OCI-LY7 (cell line): ENCODE results near the gene PARP12. TPM values are rescaled to one million over a fixed set of nuclear protein-coding genes. Genes with fewer than 3 reads are reported as not detected.

Experiments used
- BruUV-seq: library from RNA; stranded (reverse); fragments of 400-500 nt; replicated peaks from 2 replicates; lab custom pipeline; 2021; lab: Mats Ljungman, UMichigan
- CTCF ChIA-PET: fragments of 300-600 bp; sonication (Branson Sonifier 250); formaldehyde crosslinking; loops from one replicate; lab custom pipeline; 2022; ENCODE audit warnings: antibody characterized with exemption; ENCODE audit not compliant: unreplicated experiment; lab: Charles Lee
- POLR2A ChIA-PET: fragments of 300-600 bp; sonication (Branson Sonifier 250); formaldehyde crosslinking; loops from one replicate; lab custom pipeline; 2022; ENCODE audit warnings: antibody characterized with exemption; lab: Charles Lee
- DNase-seq: peaks from one replicate; pipeline ENCODE4 v3.0.0-alpha.2; 2015; ENCODE audit warnings: low spot score
- H2AFZ ChIP-seq: fragments of 200-600 bp; sonication (generic), shearing (Covaris generic); 2 replicates; pipeline ENCODE4 v1.6.1; 2014; ENCODE audit warnings: mild to moderate bottlenecking, antibody characterized with exemption, low read length, moderate library complexity
- H3K27ac ChIP-seq: fragments of 200-600 bp; sonication (generic); 2 replicates; pipeline ENCODE4 v1.5.1; 2014; ENCODE audit warnings: mixed run types, low read depth, mild to moderate bottlenecking, moderate library complexity, low read length, inconsistent platforms; ENCODE audit not compliant: poor library complexity, severe bottlenecking
- H3K36me3 ChIP-seq: fragments of 200-600 bp; sonication (generic); 2 replicates; pipeline ENCODE4 v1.6.1; 2014; ENCODE audit warnings: mild to moderate bottlenecking, antibody characterized with exemption, low read length, moderate library complexity, mixed read lengths; ENCODE audit not compliant: insufficient read depth
- H3K4me1 ChIP-seq: fragments of 200-600 bp; sonication (generic); 2 replicates; pipeline ENCODE4 v1.5.1; 2014; ENCODE audit warnings: mild to moderate bottlenecking, low read length; ENCODE audit not compliant: insufficient read depth, poor library complexity, severe bottlenecking
- H3K4me2 ChIP-seq: fragments of 200-600 bp; sonication (generic); 2 replicates; pipeline ENCODE4 v1.6.1; 2014; ENCODE audit warnings: mild to moderate bottlenecking, low read length
- H3K4me3 ChIP-seq: fragments of 200-600 bp; sonication (generic); 2 replicates; pipeline ENCODE4 v1.5.1; 2014; ENCODE audit warnings: mild to moderate bottlenecking, low read depth, low read length; ENCODE audit not compliant: poor library complexity, severe bottlenecking
- H3K79me2 ChIP-seq: fragments of 200-600 bp; sonication (generic); 2 replicates; pipeline ENCODE4 v1.6.1; 2016; ENCODE audit warnings: low read depth, mild to moderate bottlenecking, low read length, moderate library complexity, mixed read lengths; ENCODE audit not compliant: insufficient read depth
- H3K9me2 ChIP-seq: fragments of 200-600 bp; sonication (generic); 2 replicates; pipeline ENCODE4 v1.6.1; 2016; ENCODE audit warnings: mild to moderate bottlenecking, low read length, mixed read lengths; ENCODE audit not compliant: insufficient read depth
- H3K9me3 ChIP-seq: fragments of 200-600 bp; sonication (generic); 2 replicates; pipeline ENCODE4 v1.6.1; 2014; ENCODE audit warnings: mild to moderate bottlenecking, mixed run types, low read length, mixed read lengths
- H4K20me1 ChIP-seq: fragments of 200-600 bp; sonication (generic); 2 replicates; pipeline ENCODE4 v1.6.1; 2014; ENCODE audit warnings: mild to moderate bottlenecking, antibody characterized with exemption, low read length, moderate library complexity, mixed read lengths; ENCODE audit not compliant: insufficient read depth
- EZH2phosphoT487 ChIP-seq: fragments of 200-600 bp; sonication (generic); IDR thresholded peaks from 2 replicates; pipeline ENCODE4 v1.6.1; 2018; ENCODE audit warnings: low read depth, borderline replicate concordance, mild to moderate bottlenecking, mixed run types, antibody characterized with exemption, low read length, moderate library complexity, mixed read lengths
- intact Hi-C: fragments of 100-400 bp; cut with micrococcal nuclease; formaldehyde crosslinking; loops from one replicate; pipeline ENCODE4 v1.10.0; 2022; ENCODE audit not compliant: unreplicated experiment
- total RNA-seq, 2 experiments: library from RNA; depleted of rRNA in 1 of 2; stranded (reverse); fragments of >200 nt in 1 of 2; shearing (Covaris generic) in 1 of 2; gene quantifications; 2 replicates each; pipeline ENCODE4 v1.2.3, GENCODE V29; 2014 to 2022
- TF ChIP-seq, protein P1 (sequence below): fragments of 200-600 bp; sonication (generic); conservative IDR thresholded peaks from 2 replicates; pipeline ENCODE4 v1.5.1; 2014; ENCODE audit warnings: mild to moderate bottlenecking, antibody characterized with exemption, low read length, moderate library complexity, mixed read lengths

The PARP12 gene
- total RNA-seq, 2 experiments from 2014 or later: 6.5 to 12.5 TPM

DNA sequence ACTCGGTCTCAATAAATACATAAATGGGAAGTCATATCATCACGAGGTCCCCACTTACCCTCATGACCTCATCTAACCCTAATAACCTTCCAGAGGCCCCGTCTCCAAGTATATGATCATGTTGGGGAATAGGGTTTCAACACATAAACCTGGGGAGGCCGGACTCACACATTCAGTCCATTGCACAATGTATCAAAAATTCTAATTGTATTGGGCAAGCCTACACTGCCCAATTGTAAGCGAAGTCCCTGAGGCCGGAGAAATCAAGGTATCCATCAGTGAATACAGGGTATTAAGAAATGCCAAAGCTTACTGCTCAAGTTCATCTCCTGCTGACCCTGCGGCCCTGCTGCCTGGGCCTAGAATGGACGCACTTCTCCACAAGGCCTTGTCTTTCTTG is 69.6 kb downstream of the PARP12 start:
- Histone ChIP-seq H3K79me2 (no peaks in the 10 kb centered on the region), H3K36me3 (no peaks in the 10 kb centered on the region), H4K20me1 (no peaks in the 10 kb centered on the region), H3K4me3 (no peak overlapping the region), H3K4me1 (peaks cover 18% of the 10 kb centered on the region), H3K27ac (no peak overlapping the region), H3K9me3 (no peaks in the 10 kb centered on the region), H3K4me2 (no peak overlapping the region), H2AFZ (no peak overlapping the region), H3K9me2 (no peaks in the 10 kb centered on the region)
- no TSS peak for BruUV-seq
- intact Hi-C loops: no loop called here
- POLR2A ChIA-PET: interaction anchor here (0.5 kb wide), 1 partner anchor 677 kb away, joined by 3 read pairs; no protein-coding TSS in a partner anchor
- DNase-seq: no peak
- CTCF ChIA-PET: interaction anchor here (1.0 kb wide), 1 partner anchor 77 kb away, joined by 3 read pairs; no protein-coding TSS in a partner anchor
- no peak for TF ChIP-seq EZH2phosphoT487
- TF ChIP-seq, protein P1, sequence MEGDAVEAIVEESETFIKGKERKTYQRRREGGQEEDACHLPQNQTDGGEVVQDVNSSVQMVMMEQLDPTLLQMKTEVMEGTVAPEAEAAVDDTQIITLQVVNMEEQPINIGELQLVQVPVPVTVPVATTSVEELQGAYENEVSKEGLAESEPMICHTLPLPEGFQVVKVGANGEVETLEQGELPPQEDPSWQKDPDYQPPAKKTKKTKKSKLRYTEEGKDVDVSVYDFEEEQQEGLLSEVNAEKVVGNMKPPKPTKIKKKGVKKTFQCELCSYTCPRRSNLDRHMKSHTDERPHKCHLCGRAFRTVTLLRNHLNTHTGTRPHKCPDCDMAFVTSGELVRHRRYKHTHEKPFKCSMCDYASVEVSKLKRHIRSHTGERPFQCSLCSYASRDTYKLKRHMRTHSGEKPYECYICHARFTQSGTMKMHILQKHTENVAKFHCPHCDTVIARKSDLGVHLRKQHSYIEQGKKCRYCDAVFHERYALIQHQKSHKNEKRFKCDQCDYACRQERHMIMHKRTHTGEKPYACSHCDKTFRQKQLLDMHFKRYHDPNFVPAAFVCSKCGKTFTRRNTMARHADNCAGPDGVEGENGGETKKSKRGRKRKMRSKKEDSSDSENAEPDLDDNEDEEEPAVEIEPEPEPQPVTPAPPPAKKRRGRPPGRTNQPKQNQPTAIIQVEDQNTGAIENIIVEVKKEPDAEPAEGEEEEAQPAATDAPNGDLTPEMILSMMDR: no peak

DNA sequence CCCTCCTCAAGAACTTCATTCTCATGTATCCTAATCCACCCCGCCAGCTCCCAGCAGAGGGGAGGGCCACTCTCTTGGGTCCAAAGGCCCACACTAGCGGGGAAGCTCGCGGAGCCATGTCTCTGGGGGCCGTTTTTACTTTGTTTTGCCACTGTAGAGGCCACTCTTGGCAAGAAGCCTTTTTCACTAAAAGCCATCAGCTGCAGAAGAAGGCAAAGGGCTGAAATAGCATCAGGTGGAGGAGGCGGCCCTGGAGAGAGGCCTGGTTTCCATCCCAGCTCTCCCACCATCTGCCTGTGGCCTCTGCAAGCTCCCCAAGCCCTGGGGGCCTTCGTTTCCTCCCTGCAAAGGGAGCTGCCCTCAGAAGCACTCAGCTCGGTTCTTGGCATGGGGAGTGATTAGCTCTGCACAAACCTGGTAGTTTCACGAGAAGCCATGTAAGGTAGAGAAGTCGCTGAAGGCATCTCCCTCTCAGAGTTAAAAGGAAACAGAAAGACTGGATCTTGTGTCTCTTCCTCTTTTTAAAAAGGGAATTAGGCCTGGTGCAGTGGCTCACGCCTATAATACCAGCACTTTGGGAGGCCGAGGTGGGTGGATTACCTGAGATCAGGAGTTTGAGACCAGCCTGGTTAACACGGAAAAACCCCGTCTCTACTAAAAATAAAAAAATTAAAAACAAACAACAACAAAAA is 70.3 kb downstream of the PARP12 start:
- no peak overlapping the region for H2AFZ ChIP-seq
- H3K36me3 ChIP-seq: no peaks in the 10 kb centered on the region
- intact Hi-C loops: no loop called here
- POLR2A ChIA-PET: interaction anchor here (0.5 to 0.6 kb wide), 3 partner anchors 81 to 678 kb away, joined by 3 read pairs; no protein-coding TSS in a partner anchor
- no peaks in the 10 kb centered on the region for H3K79me2 ChIP-seq
- H3K9me3 ChIP-seq: no peaks in the 10 kb centered on the region
- CTCF ChIA-PET: interaction anchor here (1.0 kb wide), 1 partner anchor 76 kb away, joined by 3 read pairs; no protein-coding TSS in a partner anchor
- TF ChIP-seq EZH2phosphoT487: no peak
- TF ChIP-seq, protein P1: no peak
- H3K4me1 ChIP-seq: peaks cover 18% of the 10 kb centered on the region
- H3K9me2 ChIP-seq: no peaks in the 10 kb centered on the region
- H3K27ac ChIP-seq: no peak overlapping the region
- H3K4me3 ChIP-seq: no peak overlapping the region
- no peak for DNase-seq
- BruUV-seq: no TSS peak
- H3K4me2 ChIP-seq: no peak overlapping the region
- H4K20me1 ChIP-seq: no peaks in the 10 kb centered on the region

DNA sequence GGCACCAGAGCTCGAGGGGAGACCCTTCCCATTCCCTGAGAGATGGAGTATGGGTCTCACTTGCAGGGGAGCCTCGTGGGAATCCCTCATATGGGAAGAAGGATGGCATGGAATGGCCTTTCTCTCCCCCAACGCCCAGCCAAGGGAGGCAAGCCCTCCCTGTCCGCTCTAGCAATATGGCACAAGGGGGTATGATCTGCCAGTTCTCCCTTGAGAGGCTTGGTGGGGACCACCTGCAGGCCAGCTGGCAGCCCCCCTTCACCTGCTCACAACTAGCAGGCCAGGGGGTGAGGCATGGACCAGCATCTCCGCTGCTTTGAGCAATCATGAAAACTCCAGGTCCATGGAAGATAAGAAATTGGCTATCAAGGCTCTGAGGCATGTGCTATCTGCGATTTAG is 70.8 kb downstream of the PARP12 start:
- CTCF ChIA-PET: no interaction called here
- no TSS peak for BruUV-seq

More for the DNA sequence above, 70.8 kb downstream of the PARP12 start:
- Histone ChIP-seq H3K79me2 (no peaks in the 10 kb centered on the region), H3K4me1 (peaks cover 18% of the 10 kb centered on the region), H3K36me3 (no peaks in the 10 kb centered on the region), H3K4me2 (no peak overlapping the region), H3K4me3 (no peak overlapping the region), H4K20me1 (no peaks in the 10 kb centered on the region), H3K27ac (no peak overlapping the region), H2AFZ (no peak overlapping the region), H3K9me3 (no peaks in the 10 kb centered on the region), H3K9me2 (no peaks in the 10 kb centered on the region)
- no peak for TF ChIP-seq EZH2phosphoT487
- TF ChIP-seq, protein P1: no peak
- POLR2A ChIA-PET: interaction anchor here (0.6 kb wide), 1 partner anchor 80 kb away, joined by 3 read pairs; no protein-coding TSS in a partner anchor
- intact Hi-C loops: loop anchor here (2.0 kb wide), 1 partner anchor 75 kb away; no protein-coding TSS in a partner anchor
- DNase-seq: no peak
